ENCODE measurements around the gene SGMS1.

DNA sequence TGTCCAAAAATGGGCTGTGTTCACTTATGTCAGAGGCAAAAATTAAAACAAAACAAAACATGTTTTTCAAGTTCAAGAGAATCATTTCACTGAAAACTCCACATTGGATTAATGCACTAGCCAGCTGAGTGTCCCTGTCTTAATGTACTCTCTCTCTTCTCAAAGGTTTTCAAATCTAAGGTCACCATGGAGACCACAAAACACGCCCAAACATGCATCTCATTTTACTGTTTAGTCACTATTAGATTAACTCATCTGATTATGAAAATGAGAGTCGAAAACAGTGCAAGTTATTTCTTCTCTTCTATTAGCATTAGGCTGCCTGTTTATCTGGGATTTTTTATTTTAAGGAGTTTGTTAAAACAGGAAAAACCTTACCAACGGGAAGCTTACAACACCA lies 301.7 kb downstream of the SGMS1 start:
- TF ChIP-seq, protein P1, sequence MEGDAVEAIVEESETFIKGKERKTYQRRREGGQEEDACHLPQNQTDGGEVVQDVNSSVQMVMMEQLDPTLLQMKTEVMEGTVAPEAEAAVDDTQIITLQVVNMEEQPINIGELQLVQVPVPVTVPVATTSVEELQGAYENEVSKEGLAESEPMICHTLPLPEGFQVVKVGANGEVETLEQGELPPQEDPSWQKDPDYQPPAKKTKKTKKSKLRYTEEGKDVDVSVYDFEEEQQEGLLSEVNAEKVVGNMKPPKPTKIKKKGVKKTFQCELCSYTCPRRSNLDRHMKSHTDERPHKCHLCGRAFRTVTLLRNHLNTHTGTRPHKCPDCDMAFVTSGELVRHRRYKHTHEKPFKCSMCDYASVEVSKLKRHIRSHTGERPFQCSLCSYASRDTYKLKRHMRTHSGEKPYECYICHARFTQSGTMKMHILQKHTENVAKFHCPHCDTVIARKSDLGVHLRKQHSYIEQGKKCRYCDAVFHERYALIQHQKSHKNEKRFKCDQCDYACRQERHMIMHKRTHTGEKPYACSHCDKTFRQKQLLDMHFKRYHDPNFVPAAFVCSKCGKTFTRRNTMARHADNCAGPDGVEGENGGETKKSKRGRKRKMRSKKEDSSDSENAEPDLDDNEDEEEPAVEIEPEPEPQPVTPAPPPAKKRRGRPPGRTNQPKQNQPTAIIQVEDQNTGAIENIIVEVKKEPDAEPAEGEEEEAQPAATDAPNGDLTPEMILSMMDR (IDR thresholded peaks at IDR 0.05): no peak
- TF ChIP-seq EP300 (IDR thresholded peaks at IDR 0.05) (no peak), POLR2A (IDR thresholded peaks at IDR 0.05) (no peak)
